ENCODE data around the gene MBNL1. TPM values are rescaled to one million over a fixed set of nuclear protein-coding genes. Genes with fewer than 3 reads are reported as not detected.

The MBNL1 gene
- total and polyA plus RNA-seq, 8 donors = 15.2 to 73.2 (median 40.2) TPM

DNA sequence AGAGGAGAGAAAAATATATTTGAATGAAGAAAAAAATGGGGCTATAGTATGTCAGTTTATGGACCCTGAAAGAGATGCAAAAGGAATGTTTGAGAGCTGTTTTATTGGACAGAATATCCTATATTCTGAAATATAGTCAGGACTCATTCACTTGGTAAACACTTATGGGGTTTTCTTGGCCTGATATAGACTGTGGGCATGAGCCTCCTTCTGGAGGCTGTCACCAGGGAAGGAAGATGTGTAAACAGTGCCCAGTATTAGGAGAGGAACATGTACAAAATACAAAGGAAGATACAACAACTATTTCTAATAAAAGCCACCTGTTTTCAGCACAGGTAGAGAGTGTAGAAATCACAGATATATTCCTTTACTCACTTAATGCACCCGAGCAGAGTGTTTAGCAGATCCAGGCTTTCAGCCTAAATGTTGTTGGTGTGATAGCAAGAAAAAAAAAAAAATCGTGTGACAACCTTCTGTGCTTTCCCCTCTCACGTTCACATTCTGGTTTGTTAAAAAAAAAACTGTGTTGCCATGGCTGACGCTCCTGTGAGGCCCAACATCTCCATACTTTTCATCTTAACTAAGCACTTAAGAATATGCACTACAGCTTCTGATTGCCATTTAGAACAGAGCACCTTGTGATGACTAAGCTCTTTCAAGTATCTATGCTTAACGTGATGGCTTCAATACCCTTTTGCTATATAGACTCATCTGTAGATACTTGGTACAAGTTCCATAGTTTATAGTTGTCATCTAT lies 134.1 kb downstream of the MBNL1 start:
- FAIRE-seq (no peak), ATAC-seq (no peak), DNase-seq (no peak)
- Histone ChIP-seq H3K9me3 (no peaks in the 10 kb centered on the region), H3K4me3 (no peak overlapping the region), H3K27me3 (no peaks in the 10 kb centered on the region), H3K36me3 (no peaks in the 10 kb centered on the region), H3K4me1 (peaks cover 12 to 39% (median 32%) of the 10 kb centered on the region in 3 donors), H3K27ac (no peak overlapping the region)
- TF ChIP-seq, protein P1, sequence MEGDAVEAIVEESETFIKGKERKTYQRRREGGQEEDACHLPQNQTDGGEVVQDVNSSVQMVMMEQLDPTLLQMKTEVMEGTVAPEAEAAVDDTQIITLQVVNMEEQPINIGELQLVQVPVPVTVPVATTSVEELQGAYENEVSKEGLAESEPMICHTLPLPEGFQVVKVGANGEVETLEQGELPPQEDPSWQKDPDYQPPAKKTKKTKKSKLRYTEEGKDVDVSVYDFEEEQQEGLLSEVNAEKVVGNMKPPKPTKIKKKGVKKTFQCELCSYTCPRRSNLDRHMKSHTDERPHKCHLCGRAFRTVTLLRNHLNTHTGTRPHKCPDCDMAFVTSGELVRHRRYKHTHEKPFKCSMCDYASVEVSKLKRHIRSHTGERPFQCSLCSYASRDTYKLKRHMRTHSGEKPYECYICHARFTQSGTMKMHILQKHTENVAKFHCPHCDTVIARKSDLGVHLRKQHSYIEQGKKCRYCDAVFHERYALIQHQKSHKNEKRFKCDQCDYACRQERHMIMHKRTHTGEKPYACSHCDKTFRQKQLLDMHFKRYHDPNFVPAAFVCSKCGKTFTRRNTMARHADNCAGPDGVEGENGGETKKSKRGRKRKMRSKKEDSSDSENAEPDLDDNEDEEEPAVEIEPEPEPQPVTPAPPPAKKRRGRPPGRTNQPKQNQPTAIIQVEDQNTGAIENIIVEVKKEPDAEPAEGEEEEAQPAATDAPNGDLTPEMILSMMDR (IDR thresholded peaks at IDR 0.05) = no peak
- 67 to 72% methylated on average over 5 of the region's 5 CpGs for WGBS, 2 donors
- intact Hi-C loops (cut with DNase I) = no loop called here

DNA sequence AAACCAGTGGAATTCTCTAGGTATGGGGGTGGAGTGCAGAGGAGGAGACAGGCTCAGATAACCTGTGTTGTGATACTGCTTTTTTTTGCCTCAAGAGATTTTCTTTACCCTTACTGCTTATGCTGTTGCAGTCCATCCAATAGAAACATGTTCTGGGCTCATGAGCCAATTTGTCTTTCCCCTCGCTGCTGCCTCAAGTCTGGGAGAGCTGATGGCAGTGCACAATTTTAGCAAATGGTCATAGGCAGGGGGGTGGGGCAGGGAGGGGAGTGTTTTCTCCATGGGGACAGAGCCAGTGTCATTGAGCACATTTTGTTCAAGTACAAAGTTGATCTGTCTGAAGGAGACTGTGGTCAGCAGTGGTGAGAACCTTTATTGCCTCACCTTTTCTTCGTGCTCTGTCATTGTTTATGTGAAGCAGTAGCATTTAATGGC lies 134.9 kb downstream of the MBNL1 start:
- ATAC-seq (peak in 2 of 4 donors; percentile 20 to 61), DNase-seq (no peak), FAIRE-seq (no peak)
- Histone ChIP-seq H3K27ac (no peak overlapping the region), H3K4me1 (peaks cover 9 to 39% (median 30%) of the 10 kb centered on the region in 3 donors), H3K9me3 (no peaks in the 10 kb centered on the region), H3K27me3 (no peaks in the 10 kb centered on the region), H3K36me3 (no peaks in the 10 kb centered on the region), H3K4me3 (no peak overlapping the region)
- intact Hi-C loops (cut with DNase I) = no loop called here
- TF ChIP-seq, protein P1 (IDR thresholded peaks at IDR 0.05) = no peak
- WGBS, 2 donors = 83 to 84% methylated on average over 2 of the region's 2 CpGs

DNA sequence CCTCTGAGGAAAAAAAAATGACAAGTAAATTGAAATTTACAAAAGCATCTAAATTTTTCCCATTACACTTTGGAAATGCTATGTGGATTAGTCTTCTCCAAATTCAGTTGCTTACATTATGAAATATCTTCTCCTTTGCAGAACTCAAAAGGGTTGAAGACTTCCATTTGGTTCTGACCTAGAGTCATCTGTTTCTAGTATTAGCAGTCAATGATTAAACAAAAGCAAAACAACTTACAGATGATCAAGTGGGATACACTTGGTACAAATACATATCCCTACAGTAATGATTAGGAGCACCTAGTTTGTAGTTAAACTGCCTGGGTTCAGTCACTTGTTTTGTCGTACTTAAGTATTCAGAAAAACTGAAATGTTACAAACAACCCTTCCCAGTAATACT lies 136.2 kb downstream of the MBNL1 start:
- peak overlapping the region in 2 of 4 donors; percentile 53 for H3K27ac ChIP-seq

DNA sequence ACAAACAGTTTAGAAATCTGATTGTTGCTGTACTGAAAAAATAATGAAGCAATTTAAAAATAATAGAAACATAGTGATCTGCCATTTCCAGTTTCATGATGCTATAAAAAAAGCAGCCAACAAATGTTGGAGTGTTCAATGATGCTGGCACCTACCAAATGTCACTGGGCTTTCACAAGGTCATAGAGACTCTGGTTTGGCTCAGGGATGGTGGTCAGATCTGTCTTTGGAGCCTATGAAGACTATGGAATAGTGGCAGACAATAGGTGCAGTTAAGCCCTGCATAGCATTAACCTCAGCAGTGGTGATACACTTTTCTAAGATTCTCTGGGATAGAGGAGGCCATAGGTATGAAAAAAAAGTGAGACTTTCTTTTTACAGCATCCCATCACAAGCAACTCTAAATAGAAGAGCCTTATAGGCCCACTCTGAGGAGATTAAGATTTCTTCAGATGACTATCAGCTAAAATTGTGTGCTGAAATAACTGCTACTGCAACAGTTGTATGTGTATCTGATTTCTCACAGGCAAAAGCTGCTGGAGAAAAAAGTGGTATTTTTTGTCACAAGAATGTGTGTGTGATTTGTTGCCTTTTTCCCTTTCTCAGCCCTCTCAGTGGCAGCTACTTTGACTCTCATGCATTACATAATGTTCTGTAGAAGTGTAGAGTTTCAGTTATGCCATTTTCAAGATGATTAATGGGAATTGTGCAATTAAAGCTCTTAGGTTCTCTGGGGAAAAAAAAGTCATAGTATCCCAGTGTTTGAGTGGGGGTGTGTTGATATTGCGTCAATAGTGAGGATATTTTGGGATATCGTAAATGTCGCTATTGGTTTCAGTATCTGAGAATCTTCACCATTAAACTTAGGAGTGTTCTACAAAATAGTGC lies 137.4 kb downstream of the MBNL1 start:
- intact Hi-C loops (cut with DNase I) = no loop called here

More for the DNA sequence above, 136.2 kb downstream of the MBNL1 start:
- Histone ChIP-seq H3K4me1 (peaks cover 9 to 28% (median 28%) of the 10 kb centered on the region in 3 donors), H3K27me3 (no peaks in the 10 kb centered on the region), H3K4me3 (no peak overlapping the region), H3K36me3 (no peaks in the 10 kb centered on the region), H3K9me3 (no peaks in the 10 kb centered on the region)
- TF ChIP-seq, protein P1 (IDR thresholded peaks at IDR 0.05) = no peak
- FAIRE-seq (no peak), DNase-seq (no peak), ATAC-seq (no peak)
- intact Hi-C loops (cut with DNase I) = no loop called here
- 81 to 82% methylated on average over 1 of the region's 1 CpG for WGBS, 2 donors

More for the DNA sequence above, 137.4 kb downstream of the MBNL1 start:
- Histone ChIP-seq H3K36me3 (no peaks in the 10 kb centered on the region), H3K4me1 (peaks cover 9 to 22% (median 21%) of the 10 kb centered on the region in 3 donors), H3K4me3 (no peak overlapping the region), H3K27me3 (no peaks in the 10 kb centered on the region), H3K27ac (peak overlapping the region in 2 of 4 donors; percentile 53), H3K9me3 (no peaks in the 10 kb centered on the region)
- 54 to 56% methylated on average over 3 of the region's 3 CpGs for WGBS, 2 donors
- FAIRE-seq (no peak), DNase-seq (no peak), ATAC-seq (peak; percentile 77 to 83 (median 82))
- TF ChIP-seq, protein P1 (IDR thresholded peaks at IDR 0.05) = no peak
